ENCODE data around the gene HOXA7.

GRCh38 chr7:27204851-27205322, 48.4 kb upstream of the HOXA7 start:
- TF ChIP-seq CTCF (IDR thresholded peaks at IDR 0.05): no peak
- no peak for TF ChIP-seq POLR2AphosphoS5 (IDR thresholded peaks at IDR 0.05)
- TF ChIP-seq EP300 (IDR thresholded peaks at IDR 0.05): no peak
- no peak for TF ChIP-seq POLR2A (IDR thresholded peaks at IDR 0.05)
